Transverse colon (tissue), 4 donors: ENCODE results near the gene IFNL2. TPM values are rescaled to one million over a fixed set of nuclear protein-coding genes. Genes with fewer than 3 reads are reported as not detected.

ENCODE experiments used
- DNase-seq: peaks from one replicate; pipeline ENCODE4 v3.0.0-alpha.2; 2019
- H3K27ac ChIP-seq, 4 donors: fragments of 200-600 bp; sonication (generic); 2 replicates each; pipeline ENCODE4 v1.5.1; 2016 to 2018; ENCODE audit warnings: inconsistent platforms in 4 of 4
- H3K27me3 ChIP-seq: fragments of 200-600 bp; sonication (generic); 2 replicates; pipeline ENCODE4 v1.5.1; 2017; ENCODE audit warnings: inconsistent platforms
- H3K36me3 ChIP-seq, 4 donors: fragments of 200-600 bp; sonication (generic); 2 replicates each; pipeline ENCODE4 v1.5.1; 2017 to 2019; ENCODE audit warnings: inconsistent platforms in 4 of 4
- H3K4me1 ChIP-seq, 4 donors: fragments of 200-600 bp; sonication (generic); 2 replicates each; pipeline ENCODE4 v1.5.1; 2017 to 2020; ENCODE audit warnings: inconsistent platforms in 4 of 4
- H3K4me3 ChIP-seq, 4 donors: fragments of 200-600 bp; sonication (generic); 1 replicate in 1 of 4; 2 replicates in 3 of 4; pipeline versions ENCODE4 v1.5.1 to v1.6.1; 2017 to 2019; ENCODE audit warnings: inconsistent platforms in 4 of 4
- H3K9me3 ChIP-seq, 2 donors: fragments of 200-600 bp; sonication (generic); 2 replicates each; pipeline ENCODE4 v1.5.1; 2017 to 2019; ENCODE audit warnings: inconsistent platforms in 2 of 2
- CTCF ChIP-seq, 5 experiments: fragments of 200-600 bp in 3 of 5; fragments of 450-650 bp in 2 of 5; sonication (generic) in 3 of 5; IDR thresholded peaks; 1 replicate in 2 of 5; 2 replicates in 3 of 5; pipeline ENCODE4 v1.5.1; 2016 to 2017; ENCODE audit warnings: antibody characterized with exemption in 5 of 5, inconsistent platforms in 3 of 5, mild to moderate bottlenecking in 2 of 5, moderate library complexity in 1 of 5
- EP300 ChIP-seq: sonication (generic); formaldehyde crosslinking; IDR thresholded peaks from one replicate; pipeline ENCODE4 v1.6.1; 2017; ENCODE audit warnings: antibody characterized with exemption, low read depth
- POLR2A ChIP-seq: fragments of 450-650 bp; IDR thresholded peaks from one replicate; pipeline ENCODE4 v1.6.1; 2016; ENCODE audit warnings: antibody characterized with exemption, mild to moderate bottlenecking, moderate library complexity
- POLR2AphosphoS5 ChIP-seq, 3 donors: sonication (generic); formaldehyde crosslinking; IDR thresholded peaks; one replicate each; pipeline ENCODE4 v1.6.1; 2016; ENCODE audit warnings: antibody characterized with exemption in 3 of 3
- WGBS, 2 donors: methylation state at CpG; one replicate each; pipeline ENCODE4 v1.1.5; 2018; ENCODE audit warnings: low coverage in 1 of 2; 5-methylcytosine and 5-hydroxymethylcytosine counted together
- in situ Hi-C, 4 donors: fragments of 200-750 bp; cut with MboI; loops; one replicate each; pipeline versions ENCODE4 v1.15.0 to v1.15.1; 2017; ENCODE audit warnings: low sequenced_read_pairs in 3 of 4, low pct_ligation_motif_present in 1 of 4, low pct_unique_long_range_greater_than_20kb in 1 of 4
- intact Hi-C: fragments of 100-400 bp; cut with DNase I; formaldehyde crosslinking; loops from one replicate; pipeline ENCODE4 v1.15.1; 2023; ENCODE audit warnings: low total_unique reads
- total RNA-seq, 4 donors: library from RNA; depleted of rRNA; stranded (reverse); fragments of >200 nt; gene quantifications; one replicate each; pipeline ENCODE4 v1.1.0, GENCODE V29; 2016

IFNL2 gene
- total RNA-seq, 4 donors from 2014 or later = not detected

DNA sequence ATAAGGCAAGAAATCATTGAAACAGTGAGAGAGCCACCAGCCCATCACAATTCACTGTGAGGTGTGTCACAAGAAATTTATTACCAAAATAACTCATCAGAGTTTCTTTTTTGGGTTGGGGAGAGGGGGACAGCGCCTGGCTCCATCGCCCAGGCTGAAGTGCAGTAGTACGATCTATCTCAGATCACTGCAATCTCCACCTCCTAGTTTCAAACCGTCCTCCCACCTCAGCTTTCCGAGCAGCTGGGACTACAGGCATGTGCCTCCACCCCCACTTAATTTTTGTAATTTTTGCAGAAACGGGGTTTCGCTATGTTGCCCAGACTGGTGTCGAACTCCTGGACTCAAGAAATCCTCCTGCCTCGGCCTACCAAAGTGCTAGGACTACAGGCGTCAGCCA, 31.6 kb downstream of the IFNL2 start:
- no peak for TF ChIP-seq CTCF (IDR thresholded peaks at IDR 0.05)
- no peak for TF ChIP-seq POLR2AphosphoS5 (IDR thresholded peaks at IDR 0.05)
- no peak for TF ChIP-seq POLR2A
- no peak for TF ChIP-seq EP300
- Histone ChIP-seq H3K4me3 (no peak overlapping the region), H3K9me3 (no peaks in the 10 kb centered on the region), H3K27me3 (peaks cover 31% of the 10 kb centered on the region), H3K4me1 (no peaks in the 10 kb centered on the region), H3K27ac (no peak overlapping the region), H3K36me3 (no peaks in the 10 kb centered on the region)
- no peak for DNase-seq
- 89% methylated on average over 6 to 10 of the region's 10 CpGs for WGBS, 2 donors
- intact Hi-C loops = no loop called here
- in situ Hi-C loops = no loop called here

- Histone ChIP-seq H3K4me3 (no peak overlapping the region), H3K9me3 (no peaks in the 10 kb centered on the region), H3K27me3 (peaks cover 43% of the 10 kb centered on the region), H3K4me1 (no peaks in the 10 kb centered on the region), H3K36me3 (no peaks in the 10 kb centered on the region), H3K27ac (no peak overlapping the region)
- intact Hi-C loops (no loop called here), in situ Hi-C loops (no loop called here)
- WGBS, 2 donors = 56 to 87% methylated on average over 1 to 4 of the region's 4 CpGs
- no peak for DNase-seq
- TF ChIP-seq CTCF (IDR thresholded peaks at IDR 0.05) (no peak), POLR2AphosphoS5 (IDR thresholded peaks at IDR 0.05) (no peak), EP300 (no peak), POLR2A (no peak)
Measured at GRCh38 chr19:39301021-39301420, 32.8 kb downstream of the IFNL2 start.

GRCh38 chr19:39301562-39301961, 33.4 kb downstream of the IFNL2 start:
- intact Hi-C loops = no loop called here
- H3K36me3 ChIP-seq = no peaks in the 10 kb centered on the region
- WGBS, 2 donors = 65 to 80% methylated on average over 3 of the region's 3 CpGs
- H3K27ac ChIP-seq = no peak overlapping the region
- H3K27me3 ChIP-seq = peaks cover 48% of the 10 kb centered on the region
- in situ Hi-C loops = no loop called here
- TF ChIP-seq CTCF (IDR thresholded peaks at IDR 0.05) = no peak
- TF ChIP-seq POLR2A = no peak
- TF ChIP-seq POLR2AphosphoS5 (IDR thresholded peaks at IDR 0.05) = no peak
- TF ChIP-seq EP300 = no peak
- H3K4me1 ChIP-seq = no peaks in the 10 kb centered on the region
- no peak for DNase-seq
- no peaks in the 10 kb centered on the region for H3K9me3 ChIP-seq
- no peak overlapping the region for H3K4me3 ChIP-seq

DNA sequence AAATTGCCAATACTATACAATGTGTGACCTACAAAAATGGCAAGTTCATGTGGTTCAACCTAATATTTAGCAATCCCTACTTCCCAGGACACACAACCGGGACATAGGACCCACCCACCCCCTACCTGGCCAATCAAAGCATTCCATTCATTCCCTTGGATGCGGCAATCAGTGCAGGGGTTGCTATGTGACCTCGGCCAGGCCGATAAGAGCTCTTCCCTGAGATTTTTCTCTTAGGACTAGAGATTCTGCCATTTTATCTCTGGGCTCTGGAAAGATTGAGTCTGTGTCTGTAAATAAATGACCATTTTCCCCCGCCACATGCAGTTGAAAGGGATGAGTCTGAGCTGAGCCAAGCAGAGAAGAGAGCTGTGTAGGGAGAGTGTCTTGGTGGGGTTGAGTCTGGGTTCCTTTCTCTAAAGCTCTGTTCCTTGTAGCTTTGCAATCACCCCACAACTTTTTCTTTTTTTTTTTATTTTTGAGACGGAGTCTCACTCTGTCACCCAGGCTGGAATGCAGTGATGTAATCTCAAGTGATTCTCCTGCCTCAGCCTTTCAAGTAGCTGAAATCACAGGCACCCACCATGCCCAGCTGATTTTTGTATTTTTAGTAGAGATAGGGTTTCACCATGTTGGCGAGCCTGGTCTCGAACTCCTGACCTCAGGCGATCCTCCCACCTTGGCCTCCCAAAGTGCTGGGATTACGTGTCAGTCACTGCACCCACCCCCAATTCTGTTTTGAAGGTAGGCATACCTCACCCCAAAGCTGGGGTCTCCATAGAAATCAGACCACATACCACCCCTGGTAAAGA, 35.4 kb downstream of the IFNL2 start:
- DNase-seq = no peak
- intact Hi-C loops = no loop called here
- Histone ChIP-seq H3K36me3 (no peaks in the 10 kb centered on the region), H3K27ac (no peak overlapping the region), H3K4me1 (peaks cover 3 to 14% (median 9%) of the 10 kb centered on the region in 4 donors), H3K27me3 (peaks cover 62% of the 10 kb centered on the region), H3K9me3 (no peaks in the 10 kb centered on the region), H3K4me3 (no peak overlapping the region)
- 51 to 58% methylated on average over 7 to 10 of the region's 10 CpGs for WGBS, 2 donors
- TF ChIP-seq POLR2A (no peak), CTCF (IDR thresholded peaks at IDR 0.05) (no peak), POLR2AphosphoS5 (IDR thresholded peaks at IDR 0.05) (no peak), EP300 (no peak)
- in situ Hi-C loops = no loop called here
